Neural cell (in vitro differentiated cells): ENCODE measurements around the gene E2F2. TPM values are rescaled to one million over a fixed set of nuclear protein-coding genes. Genes with fewer than 3 reads are reported as not detected.

Source experiments
- H2AFZ ChIP-seq: fragments of 200-600, 300-800 bp; sonication (generic), shearing (Covaris generic); 2 replicates; pipeline ENCODE4 v1.6.0; 2014; ENCODE audit warnings: low read depth, mild to moderate bottlenecking, antibody characterized with exemption, low read length, moderate library complexity
- H3F3A ChIP-seq: fragments of 200-600 bp; shearing (Covaris generic); 2 replicates; pipeline ENCODE4 v1.6.1; 2016; ENCODE audit warnings: mild to moderate bottlenecking, moderate library complexity, mixed read lengths, antibody characterized with exemption, low read length; ENCODE audit not compliant: insufficient read depth, poor library complexity, severe bottlenecking
- H3K27ac ChIP-seq: fragments of 200-600, 300-800 bp; sonication (generic), shearing (Covaris generic); 2 replicates; pipeline ENCODE4 v1.5.1; 2014; ENCODE audit warnings: mild to moderate bottlenecking, low read length, moderate library complexity
- H3K27me3 ChIP-seq: fragments of 300-800, 200-600 bp; sonication (generic), shearing (Covaris generic); 2 replicates; pipeline ENCODE4 v1.6.0; 2014; ENCODE audit warnings: mild to moderate bottlenecking, low read depth, low read length, moderate library complexity; ENCODE audit not compliant: insufficient read depth
- H3K36me3 ChIP-seq: fragments of 300-800, 200-600 bp; sonication (generic), shearing (Covaris generic); 2 replicates; pipeline ENCODE4 v1.5.1; 2014; ENCODE audit warnings: mild to moderate bottlenecking, antibody characterized with exemption, low read length, moderate library complexity; ENCODE audit not compliant: insufficient read depth
- H3K4me2 ChIP-seq: fragments of 300-800, 200-600 bp; sonication (generic), shearing (Covaris generic); 2 replicates; pipeline ENCODE4 v1.6.0; 2014; ENCODE audit warnings: mild to moderate bottlenecking, low read length
- H3K4me3 ChIP-seq: fragments of 300-800, 200-600 bp; sonication (generic), shearing (Covaris generic); 2 replicates; pipeline ENCODE4 v1.5.1; 2014; ENCODE audit warnings: mild to moderate bottlenecking, low read length, moderate library complexity
- H3K79me2 ChIP-seq: fragments of 200-600 bp; shearing (Covaris generic); replicated peaks from 2 replicates; pipeline ENCODE4 v1.6.0; 2014; ENCODE audit warnings: mild to moderate bottlenecking, low read length, moderate library complexity; ENCODE audit not compliant: insufficient read depth
- H3K9ac ChIP-seq: fragments of 300-800, 200-600 bp; sonication (generic), shearing (Covaris generic); 2 replicates; pipeline ENCODE4 v1.6.1; 2016; ENCODE audit warnings: mild to moderate bottlenecking, low read length, mixed read lengths
- H3K9me2 ChIP-seq: fragments of 200-600 bp; shearing (Covaris generic); 2 replicates; pipeline ENCODE4 v1.6.1; 2016; ENCODE audit warnings: mild to moderate bottlenecking, low read length, mixed read lengths; ENCODE audit not compliant: insufficient read depth
- H3K9me3 ChIP-seq: fragments of 200-600, 300-800 bp; sonication (generic), shearing (Covaris generic); 2 replicates; pipeline ENCODE4 v1.6.1; 2016; ENCODE audit warnings: mild to moderate bottlenecking, mixed run types, low read length, moderate library complexity, mixed read lengths
- H4K20me1 ChIP-seq: fragments of 200-600 bp; shearing (Covaris generic); 2 replicates; pipeline ENCODE4 v1.6.1; 2016; ENCODE audit warnings: mild to moderate bottlenecking, mixed run types; ENCODE audit not compliant: insufficient read depth
- CTCF ChIP-seq: fragments of 450-650 bp; IDR thresholded peaks from 2 replicates; pipeline ENCODE4 v1.5.1; 2014; ENCODE audit warnings: antibody characterized with exemption, mild to moderate bottlenecking, moderate library complexity; ENCODE audit not compliant: poor library complexity, severe bottlenecking
- EP300 ChIP-seq: fragments of 450-650 bp; conservative IDR thresholded peaks from 2 replicates; pipeline ENCODE4 v1.6.1; 2014; ENCODE audit warnings: antibody characterized with exemption, mild to moderate bottlenecking, moderate library complexity; ENCODE audit not compliant: poor library complexity, severe bottlenecking
- EZH2 ChIP-seq: fragments of 200-600, 300-800 bp; shearing (Covaris generic), sonication (generic); IDR thresholded peaks from 2 replicates; pipeline ENCODE4 v1.6.1; 2014; ENCODE audit warnings: antibody characterized with exemption, low read length, borderline replicate concordance, mild to moderate bottlenecking; ENCODE audit not compliant: insufficient read depth, poor library complexity, severe bottlenecking
- MXI1 ChIP-seq: fragments of 450-650 bp; conservative IDR thresholded peaks from 2 replicates; pipeline ENCODE4 v1.6.1; 2014; ENCODE audit warnings: antibody characterized with exemption, mild to moderate bottlenecking; ENCODE audit not compliant: poor library complexity, severe bottlenecking
- POLR2AphosphoS5 ChIP-seq: IDR thresholded peaks from 2 replicates; pipeline ENCODE4 v1.6.1; 2012
- RAD21 ChIP-seq: fragments of 450-650 bp; conservative IDR thresholded peaks from 2 replicates; pipeline ENCODE4 v1.6.1; 2014; ENCODE audit warnings: antibody characterized with exemption, mild to moderate bottlenecking, moderate library complexity
- REST ChIP-seq: IDR thresholded peaks from 2 replicates; pipeline ENCODE4 v1.6.1; 2012; ENCODE audit warnings: borderline replicate concordance
- SMC3 ChIP-seq: fragments of 450-650 bp; conservative IDR thresholded peaks from 2 replicates; pipeline ENCODE4 v1.6.1; 2014; ENCODE audit warnings: antibody characterized with exemption, mild to moderate bottlenecking, moderate library complexity; ENCODE audit not compliant: poor library complexity
- TAF1 ChIP-seq: IDR thresholded peaks from 2 replicates; pipeline ENCODE4 v1.6.1; 2012; ENCODE audit warnings: low read depth
- polyA plus RNA-seq: library from polyadenylated mRNA; depleted of rRNA; stranded (reverse); fragments of >200 nt; gene quantifications from 2 replicates; pipeline ENCODE4 v1.2.3, GENCODE V29; 2014

The E2F2 gene
- polyA plus RNA-seq, 1 donor from 2014 or later, result 0.16 TPM

- Histone ChIP-seq H3K9me2 (no peaks in the 10 kb centered on the region), H3K79me2 (peaks cover 4% of the 10 kb centered on the region), H3F3A (no peaks in the 10 kb centered on the region), H3K4me3 (no peak overlapping the region), H3K9ac (no peak overlapping the region), H3K36me3 (no peaks in the 10 kb centered on the region), H3K27ac (no peak overlapping the region), H3K27me3 (no peaks in the 10 kb centered on the region), H2AFZ (no peak overlapping the region), H3K9me3 (no peaks in the 10 kb centered on the region), H3K4me2 (no peak overlapping the region), H4K20me1 (no peaks in the 10 kb centered on the region)
- TF ChIP-seq POLR2AphosphoS5 (no peak), EP300 (no peak), EZH2 (no peak), MXI1 (no peak), RAD21 (no peak), SMC3 (no peak)
These were observed 60.6 kb downstream of the E2F2 start for GRCh38 chr1:23470282-23471070.

- TF ChIP-seq SMC3 (no peak), POLR2AphosphoS5 (no peak), RAD21 (no peak), CTCF (no peak), MXI1 (no peak), EP300 (no peak), EZH2 (no peak), TAF1 (no peak), REST (no peak)
- Histone ChIP-seq H3K4me3 (no peak overlapping the region), H4K20me1 (no peaks in the 10 kb centered on the region), H2AFZ (no peak overlapping the region), H3K27me3 (no peaks in the 10 kb centered on the region), H3K79me2 (peaks cover 4% of the 10 kb centered on the region), H3F3A (no peaks in the 10 kb centered on the region), H3K9ac (no peak overlapping the region), H3K9me2 (no peaks in the 10 kb centered on the region), H3K9me3 (no peaks in the 10 kb centered on the region), H3K27ac (no peak overlapping the region), H3K36me3 (no peaks in the 10 kb centered on the region), H3K4me2 (no peak overlapping the region)
These were observed 61.6 kb downstream of the E2F2 start for GRCh38 chr1:23469372-23469982.
